ENCODE data around the gene ADRA2A.

ADRA2A gene

DNA sequence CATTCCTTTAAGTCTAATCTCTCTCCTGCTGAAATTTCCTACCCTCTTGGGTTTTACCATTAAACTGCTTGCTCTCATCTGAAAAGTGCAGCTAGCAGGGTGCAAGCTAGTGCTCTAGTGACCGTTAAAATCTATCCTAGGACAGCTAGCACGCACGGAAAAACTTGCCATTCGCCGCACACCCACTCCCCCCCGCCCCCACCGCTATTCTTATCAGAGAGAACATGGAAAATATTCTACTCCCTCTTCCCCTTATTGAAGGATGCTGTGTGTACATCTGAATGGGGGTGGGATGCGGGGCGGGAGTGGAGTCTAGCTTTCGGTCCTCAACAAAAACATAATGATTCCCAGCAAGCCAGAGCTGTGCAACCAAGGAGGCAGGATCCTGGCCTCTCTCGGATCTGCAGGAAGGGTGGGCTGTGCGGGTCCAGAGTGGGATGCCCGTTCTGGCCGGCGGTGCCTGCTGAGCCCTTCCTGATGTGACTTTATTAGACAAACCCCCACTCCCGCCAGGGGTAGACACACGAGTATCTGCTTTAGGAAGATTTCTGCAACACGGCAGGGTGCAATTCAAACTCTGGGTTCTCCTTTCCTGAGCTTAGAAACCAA is 1.1 kb upstream of the ADRA2A start:
- Histone ChIP-seq H3K27me3 (ENCODE audit: control insufficient read depth in 2 of 2, insufficient read depth in 2 of 2, low read length in 2 of 2) (peaks cover 13 to 27% of the 10 kb centered on the region in 2 donors), H3K27ac (ENCODE audit: low read depth in 2 of 2, low read length in 2 of 2) (no peak overlapping the region), H3K36me3 (ENCODE audit: control insufficient read depth in 2 of 2, insufficient read depth in 2 of 2, low read length in 2 of 2) (no peaks in the 10 kb centered on the region), H3K9ac (ENCODE audit: low read depth in 1 of 2, low read length in 2 of 2) (no peak overlapping the region), H3K9me3 (ENCODE audit: control insufficient read depth in 2 of 2, low read length in 2 of 2) (no peaks in the 10 kb centered on the region), H3K4me1 (ENCODE audit: control insufficient read depth in 2 of 2, insufficient read depth in 2 of 2, low read length in 2 of 2) (peaks cover 7 to 17% of the 10 kb centered on the region in 2 donors), H3K4me3 (ENCODE audit: low read length in 2 of 2) (peak overlapping the region; percentile 66 to 74)

DNA sequence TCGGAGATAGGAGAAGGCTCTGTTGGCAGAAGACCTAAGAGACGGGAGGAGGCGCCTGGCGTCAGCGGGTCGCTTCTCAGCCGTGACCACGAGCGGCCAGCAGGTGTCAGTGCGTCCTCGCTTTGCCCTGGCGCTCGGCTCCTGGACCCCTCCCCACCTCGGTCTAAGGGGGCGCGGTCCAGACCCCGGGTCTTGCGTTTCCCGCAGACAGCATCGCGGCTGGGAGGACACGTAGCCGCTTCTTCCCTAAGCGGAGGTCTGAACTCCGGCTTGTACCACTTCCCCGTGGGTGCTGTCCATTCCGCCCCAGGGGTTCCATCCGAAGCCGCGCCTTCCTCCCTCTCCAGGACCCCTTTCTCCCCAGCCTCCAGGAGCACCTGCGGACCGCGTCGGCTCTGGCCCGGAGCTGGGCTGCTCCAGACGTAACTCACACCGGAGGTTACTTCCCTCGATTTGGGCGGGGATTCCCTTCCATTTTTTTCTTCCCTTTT is 593 bp upstream of the ADRA2A start:
- H3K9me3 ChIP-seq (ENCODE audit: control insufficient read depth in 2 of 2, low read length in 2 of 2), result no peaks in the 10 kb centered on the region
- H3K36me3 ChIP-seq (ENCODE audit: control insufficient read depth in 2 of 2, insufficient read depth in 2 of 2, low read length in 2 of 2), result no peaks in the 10 kb centered on the region
- H3K27me3 ChIP-seq (ENCODE audit: control insufficient read depth in 2 of 2, insufficient read depth in 2 of 2, low read length in 2 of 2), result peaks cover 13 to 27% of the 10 kb centered on the region in 2 donors
- H3K4me1 ChIP-seq (ENCODE audit: control insufficient read depth in 2 of 2, insufficient read depth in 2 of 2, low read length in 2 of 2), result peaks cover 7 to 17% of the 10 kb centered on the region in 2 donors
- H3K9ac ChIP-seq (ENCODE audit: low read depth in 1 of 2, low read length in 2 of 2), result peak overlapping the region; percentile 32 to 42
- peak overlapping the region in 1 of 2 donors; percentile 58 for H3K27ac ChIP-seq (ENCODE audit: low read depth in 2 of 2, low read length in 2 of 2)
- peak overlapping the region; percentile 66 to 74 for H3K4me3 ChIP-seq (ENCODE audit: low read length in 2 of 2)

DNA sequence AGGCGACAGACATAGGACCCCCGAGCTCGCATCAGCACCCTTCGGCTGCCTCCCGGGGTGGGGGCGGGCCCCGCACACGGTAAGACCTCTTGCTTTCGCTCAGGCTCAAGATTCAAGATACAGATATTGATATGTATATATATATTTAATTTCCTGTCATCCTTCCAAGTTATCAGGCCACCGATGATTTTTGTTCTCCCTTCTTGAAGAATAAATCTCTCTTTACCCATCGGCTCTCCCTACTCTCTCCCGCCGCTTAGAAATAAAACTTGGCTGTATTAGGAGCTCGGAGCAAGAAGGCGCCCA is 603 bp downstream of the ADRA2A start:
- Histone ChIP-seq H3K4me3 (ENCODE audit: low read length in 2 of 2) (peak overlapping the region; percentile 62 to 66), H3K4me1 (ENCODE audit: control insufficient read depth in 2 of 2, insufficient read depth in 2 of 2, low read length in 2 of 2) (peaks cover 7 to 17% of the 10 kb centered on the region in 2 donors), H3K9me3 (ENCODE audit: control insufficient read depth in 2 of 2, low read length in 2 of 2) (no peaks in the 10 kb centered on the region), H3K36me3 (ENCODE audit: control insufficient read depth in 2 of 2, insufficient read depth in 2 of 2, low read length in 2 of 2) (no peaks in the 10 kb centered on the region), H3K9ac (ENCODE audit: low read depth in 1 of 2, low read length in 2 of 2) (peak overlapping the region in 1 of 2 donors; percentile 42), H3K27ac (ENCODE audit: low read depth in 2 of 2, low read length in 2 of 2) (peak overlapping the region in 1 of 2 donors; percentile 61), H3K27me3 (ENCODE audit: control insufficient read depth in 2 of 2, insufficient read depth in 2 of 2, low read length in 2 of 2) (peaks cover 13 to 23% of the 10 kb centered on the region in 2 donors)

DNA sequence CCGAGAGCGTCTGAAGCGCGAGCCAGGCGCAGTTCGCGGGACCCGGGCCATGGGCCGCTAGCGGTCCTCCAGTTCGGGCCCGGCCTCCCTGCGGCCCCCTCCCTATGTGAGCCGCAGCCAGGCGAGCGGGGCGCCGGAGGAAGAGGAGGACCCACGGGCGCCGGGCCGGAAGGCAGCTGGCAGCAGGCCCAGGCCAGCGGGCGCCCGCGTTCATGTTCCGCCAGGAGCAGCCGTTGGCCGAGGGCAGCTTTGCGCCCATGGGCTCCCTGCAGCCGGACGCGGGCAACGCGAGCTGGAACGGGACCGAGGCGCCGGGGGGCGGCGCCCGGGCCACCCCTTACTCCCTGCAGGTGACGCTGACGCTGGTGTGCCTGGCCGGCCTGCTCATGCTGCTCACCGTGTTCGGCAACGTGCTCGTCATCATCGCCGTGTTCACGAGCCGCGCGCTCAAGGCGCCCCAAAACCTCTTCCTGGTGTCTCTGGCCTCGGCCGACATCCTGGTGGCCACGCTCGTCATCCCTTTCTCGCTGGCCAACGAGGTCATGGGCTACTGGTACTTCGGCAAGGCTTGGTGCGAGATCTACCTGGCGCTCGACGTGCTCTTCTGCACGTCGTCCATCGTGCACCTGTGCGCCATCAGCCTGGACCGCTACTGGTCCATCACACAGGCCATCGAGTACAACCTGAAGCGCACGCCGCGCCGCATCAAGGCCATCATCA is 1.1 kb downstream of the ADRA2A start:
- Histone ChIP-seq H3K27ac (ENCODE audit: low read depth in 2 of 2, low read length in 2 of 2) (no peak overlapping the region), H3K27me3 (ENCODE audit: control insufficient read depth in 2 of 2, insufficient read depth in 2 of 2, low read length in 2 of 2) (peaks cover 13 to 23% of the 10 kb centered on the region in 2 donors), H3K36me3 (ENCODE audit: control insufficient read depth in 2 of 2, insufficient read depth in 2 of 2, low read length in 2 of 2) (no peaks in the 10 kb centered on the region), H3K4me1 (ENCODE audit: control insufficient read depth in 2 of 2, insufficient read depth in 2 of 2, low read length in 2 of 2) (peaks cover 7 to 17% of the 10 kb centered on the region in 2 donors), H3K4me3 (ENCODE audit: low read length in 2 of 2) (peak overlapping the region; percentile 62 to 66), H3K9me3 (ENCODE audit: control insufficient read depth in 2 of 2, low read length in 2 of 2) (no peaks in the 10 kb centered on the region), H3K9ac (ENCODE audit: low read depth in 1 of 2, low read length in 2 of 2) (no peak overlapping the region)

DNA sequence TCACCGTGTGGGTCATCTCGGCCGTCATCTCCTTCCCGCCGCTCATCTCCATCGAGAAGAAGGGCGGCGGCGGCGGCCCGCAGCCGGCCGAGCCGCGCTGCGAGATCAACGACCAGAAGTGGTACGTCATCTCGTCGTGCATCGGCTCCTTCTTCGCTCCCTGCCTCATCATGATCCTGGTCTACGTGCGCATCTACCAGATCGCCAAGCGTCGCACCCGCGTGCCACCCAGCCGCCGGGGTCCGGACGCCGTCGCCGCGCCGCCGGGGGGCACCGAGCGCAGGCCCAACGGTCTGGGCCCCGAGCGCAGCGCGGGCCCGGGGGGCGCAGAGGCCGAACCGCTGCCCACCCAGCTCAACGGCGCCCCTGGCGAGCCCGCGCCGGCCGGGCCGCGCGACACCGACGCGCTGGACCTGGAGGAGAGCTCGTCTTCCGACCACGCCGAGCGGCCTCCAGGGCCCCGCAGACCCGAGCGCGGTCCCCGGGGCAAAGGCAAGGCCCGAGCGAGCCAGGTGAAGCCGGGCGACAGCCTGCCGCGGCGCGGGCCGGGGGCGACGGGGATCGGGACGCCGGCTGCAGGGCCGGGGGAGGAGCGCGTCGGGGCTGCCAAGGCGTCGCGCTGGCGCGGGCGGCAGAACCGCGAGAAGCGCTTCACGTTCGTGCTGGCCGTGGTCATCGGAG is 1.8 kb downstream of the ADRA2A start:
- no peaks in the 10 kb centered on the region for H3K9me3 ChIP-seq (ENCODE audit: control insufficient read depth in 2 of 2, low read length in 2 of 2)
- H3K27ac ChIP-seq (ENCODE audit: low read depth in 2 of 2, low read length in 2 of 2), result no peak overlapping the region
- peaks cover 7 to 17% of the 10 kb centered on the region in 2 donors for H3K4me1 ChIP-seq (ENCODE audit: control insufficient read depth in 2 of 2, insufficient read depth in 2 of 2, low read length in 2 of 2)
- H3K4me3 ChIP-seq (ENCODE audit: low read length in 2 of 2), result peak overlapping the region in 1 of 2 donors; percentile 62
- no peaks in the 10 kb centered on the region for H3K36me3 ChIP-seq (ENCODE audit: control insufficient read depth in 2 of 2, insufficient read depth in 2 of 2, low read length in 2 of 2)
- H3K9ac ChIP-seq (ENCODE audit: low read depth in 1 of 2, low read length in 2 of 2), result no peak overlapping the region
- H3K27me3 ChIP-seq (ENCODE audit: control insufficient read depth in 2 of 2, insufficient read depth in 2 of 2, low read length in 2 of 2), result peaks cover 13 to 23% of the 10 kb centered on the region in 2 donors

DNA sequence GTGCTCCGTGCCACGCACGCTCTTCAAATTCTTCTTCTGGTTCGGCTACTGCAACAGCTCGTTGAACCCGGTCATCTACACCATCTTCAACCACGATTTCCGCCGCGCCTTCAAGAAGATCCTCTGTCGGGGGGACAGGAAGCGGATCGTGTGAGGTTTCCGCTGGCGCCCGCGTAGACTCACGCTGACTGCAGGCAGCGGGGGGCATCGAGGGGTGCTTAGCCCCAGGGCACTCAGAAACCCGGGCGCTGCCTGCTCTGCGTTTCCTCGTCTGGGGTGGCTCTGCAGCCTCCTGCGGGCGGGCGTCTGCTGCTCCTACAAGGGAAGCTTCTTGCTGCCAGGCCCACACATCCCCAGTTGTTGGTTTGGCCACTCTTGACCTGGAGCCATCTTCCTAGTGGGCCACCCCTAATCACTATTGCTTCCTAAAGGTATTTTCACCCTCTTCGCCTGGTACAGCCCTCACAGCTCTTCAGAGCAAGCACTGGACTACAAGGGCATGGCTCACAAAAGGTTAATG is 2.5 kb downstream of the ADRA2A start:
- Histone ChIP-seq H3K36me3 (ENCODE audit: control insufficient read depth in 2 of 2, insufficient read depth in 2 of 2, low read length in 2 of 2) (no peaks in the 10 kb centered on the region), H3K9ac (ENCODE audit: low read depth in 1 of 2, low read length in 2 of 2) (no peak overlapping the region), H3K4me3 (ENCODE audit: low read length in 2 of 2) (no peak overlapping the region), H3K27ac (ENCODE audit: low read depth in 2 of 2, low read length in 2 of 2) (no peak overlapping the region), H3K27me3 (ENCODE audit: control insufficient read depth in 2 of 2, insufficient read depth in 2 of 2, low read length in 2 of 2) (peaks cover 9 to 20% of the 10 kb centered on the region in 2 donors), H3K9me3 (ENCODE audit: control insufficient read depth in 2 of 2, low read length in 2 of 2) (no peaks in the 10 kb centered on the region), H3K4me1 (ENCODE audit: control insufficient read depth in 2 of 2, insufficient read depth in 2 of 2, low read length in 2 of 2) (peaks cover 7 to 17% of the 10 kb centered on the region in 2 donors)

DNA sequence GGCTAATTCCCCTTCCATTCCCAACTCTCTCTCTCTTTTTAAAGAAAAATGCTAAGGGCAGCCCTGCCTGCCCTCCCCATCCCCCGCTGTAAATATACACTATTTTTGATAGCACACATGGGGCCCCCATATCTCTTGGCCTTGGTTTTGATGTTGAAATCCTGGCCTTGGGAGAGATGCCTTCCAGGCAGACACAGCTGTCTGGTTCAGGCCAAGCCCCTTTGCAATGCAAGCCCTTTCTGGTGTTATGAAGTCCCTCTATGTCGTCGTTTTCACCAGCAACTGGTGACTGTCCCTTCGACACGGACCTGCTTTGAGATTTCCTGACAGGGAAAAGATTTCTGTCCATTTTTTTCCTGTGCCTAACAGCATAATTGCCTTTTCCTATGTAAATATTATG is 3.0 kb downstream of the ADRA2A start:
- Histone ChIP-seq H3K9ac (ENCODE audit: low read depth in 1 of 2, low read length in 2 of 2) (no peak overlapping the region), H3K4me1 (ENCODE audit: control insufficient read depth in 2 of 2, insufficient read depth in 2 of 2, low read length in 2 of 2) (peaks cover 7 to 17% of the 10 kb centered on the region in 2 donors), H3K27me3 (ENCODE audit: control insufficient read depth in 2 of 2, insufficient read depth in 2 of 2, low read length in 2 of 2) (peaks cover 9 to 16% of the 10 kb centered on the region in 2 donors), H3K4me3 (ENCODE audit: low read length in 2 of 2) (no peak overlapping the region), H3K27ac (ENCODE audit: low read depth in 2 of 2, low read length in 2 of 2) (no peak overlapping the region), H3K9me3 (ENCODE audit: control insufficient read depth in 2 of 2, low read length in 2 of 2) (no peaks in the 10 kb centered on the region), H3K36me3 (ENCODE audit: control insufficient read depth in 2 of 2, insufficient read depth in 2 of 2, low read length in 2 of 2) (no peaks in the 10 kb centered on the region)

DNA sequence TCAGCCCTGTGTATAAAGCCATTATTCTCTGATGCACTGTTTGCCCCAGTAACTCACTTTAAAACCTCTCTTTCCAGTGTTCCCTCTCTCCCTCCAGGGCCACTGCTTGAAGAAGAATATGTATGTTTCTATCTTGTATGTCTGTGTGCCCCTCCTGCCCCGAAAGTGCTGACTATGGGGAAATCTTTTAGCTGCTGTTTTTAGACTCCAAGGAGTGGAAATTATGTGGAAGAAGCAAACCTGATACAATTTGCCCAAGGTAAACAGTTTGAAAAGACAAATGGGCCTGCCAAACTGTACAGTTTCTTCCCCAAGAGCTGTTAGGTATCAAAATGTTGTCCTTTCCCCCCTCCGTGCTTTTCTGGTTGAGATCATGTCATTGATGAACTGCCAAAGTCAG is 3.4 kb downstream of the ADRA2A start:
- H3K27me3 ChIP-seq (ENCODE audit: control insufficient read depth in 2 of 2, insufficient read depth in 2 of 2, low read length in 2 of 2), result peaks cover 7 to 11% of the 10 kb centered on the region in 2 donors
- no peaks in the 10 kb centered on the region for H3K9me3 ChIP-seq (ENCODE audit: control insufficient read depth in 2 of 2, low read length in 2 of 2)
- no peak overlapping the region for H3K4me3 ChIP-seq (ENCODE audit: low read length in 2 of 2)

DNA sequence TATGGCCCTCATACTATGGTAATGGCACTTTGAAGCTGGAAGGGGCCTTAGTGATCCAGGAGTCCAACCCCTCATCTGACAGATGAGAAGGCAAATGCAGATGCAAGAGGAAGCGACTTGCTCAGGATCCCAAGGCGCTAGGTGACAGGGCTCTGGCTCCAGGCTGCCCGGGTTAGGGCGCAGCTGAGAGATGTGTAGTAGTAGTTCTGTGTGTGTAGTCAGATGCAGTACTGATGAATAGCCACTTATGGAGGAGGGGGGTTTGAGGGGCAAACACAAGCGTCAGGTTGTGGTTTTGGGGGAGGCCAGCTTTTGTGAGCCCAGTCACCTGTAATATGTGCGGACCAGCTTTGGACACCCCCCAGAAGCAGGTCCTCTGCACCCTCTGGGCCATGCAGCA is 4.8 kb downstream of the ADRA2A start:
- H3K27ac ChIP-seq (ENCODE audit: low read depth in 2 of 2, low read length in 2 of 2), result no peak overlapping the region
- peaks cover 3 to 4% of the 10 kb centered on the region in 2 donors for H3K27me3 ChIP-seq (ENCODE audit: control insufficient read depth in 2 of 2, insufficient read depth in 2 of 2, low read length in 2 of 2)
- no peaks in the 10 kb centered on the region for H3K9me3 ChIP-seq (ENCODE audit: control insufficient read depth in 2 of 2, low read length in 2 of 2)

More for the DNA sequence above, 3.4 kb downstream of the ADRA2A start:
- Histone ChIP-seq H3K36me3 (ENCODE audit: control insufficient read depth in 2 of 2, insufficient read depth in 2 of 2, low read length in 2 of 2) (no peaks in the 10 kb centered on the region), H3K9ac (ENCODE audit: low read depth in 1 of 2, low read length in 2 of 2) (no peak overlapping the region), H3K27ac (ENCODE audit: low read depth in 2 of 2, low read length in 2 of 2) (no peak overlapping the region), H3K4me1 (ENCODE audit: control insufficient read depth in 2 of 2, insufficient read depth in 2 of 2, low read length in 2 of 2) (peaks cover 7 to 17% of the 10 kb centered on the region in 2 donors)

More for the DNA sequence above, 4.8 kb downstream of the ADRA2A start:
- Histone ChIP-seq H3K36me3 (ENCODE audit: control insufficient read depth in 2 of 2, insufficient read depth in 2 of 2, low read length in 2 of 2) (no peaks in the 10 kb centered on the region), H3K9ac (ENCODE audit: low read depth in 1 of 2, low read length in 2 of 2) (no peak overlapping the region), H3K4me1 (ENCODE audit: control insufficient read depth in 2 of 2, insufficient read depth in 2 of 2, low read length in 2 of 2) (peaks cover 0 to 10% of the 10 kb centered on the region in 2 donors), H3K4me3 (ENCODE audit: low read length in 2 of 2) (no peak overlapping the region)

Data from mucosa of rectum (tissue), 2 donors.